Neural progenitor cell (in vitro differentiated cells): Measurements from ENCODE around the gene TEX2. TPM values are rescaled to one million over a fixed set of nuclear protein-coding genes. Genes with fewer than 3 reads are reported as not detected.
A peak's percentile ranks its signal among the peaks of the same experiment; 100 is the strongest.

Experiments used
- DNase-seq: peaks from one replicate; pipeline ENCODE4 v3.0.0-alpha.2; 2016; ENCODE audit warnings: low spot score
- H2AFZ ChIP-seq: fragments of 200-600 bp; sonication (generic); replicated peaks from 2 replicates; pipeline ENCODE4 v1.6.1; 2016; ENCODE audit warnings: antibody characterized with exemption
- H3F3A ChIP-seq: fragments of 200-600 bp; sonication (generic); 2 replicates; pipeline ENCODE4 v1.6.1; 2016; ENCODE audit warnings: antibody characterized with exemption, low read depth
- H3K27ac ChIP-seq: fragments of 200-600 bp; sonication (generic); 2 replicates; pipeline ENCODE4 v1.5.1; 2016; ENCODE audit warnings: mild to moderate bottlenecking
- H3K27me3 ChIP-seq: fragments of 200-600 bp; sonication (generic); 2 replicates; pipeline ENCODE4 v1.6.1; 2016; ENCODE audit warnings: mild to moderate bottlenecking, moderate library complexity
- H3K36me3 ChIP-seq: fragments of 200-600 bp; sonication (generic); 2 replicates; pipeline ENCODE4 v1.5.1; 2016
- H3K4me1 ChIP-seq: fragments of 200-600 bp; sonication (generic); 2 replicates; pipeline ENCODE4 v1.6.1; 2016; ENCODE audit warnings: mixed run types
- H3K4me2 ChIP-seq: fragments of 200-600 bp; sonication (generic); 2 replicates; pipeline ENCODE4 v1.6.1; 2016
- H3K4me3 ChIP-seq: fragments of 200-600 bp; sonication (generic); 2 replicates; pipeline ENCODE4 v1.5.1; 2016
- H3K79me2 ChIP-seq: fragments of 200-600 bp; sonication (generic); 2 replicates; pipeline ENCODE4 v1.6.1; 2016; ENCODE audit warnings: low read depth
- H3K9ac ChIP-seq: fragments of 200-600 bp; sonication (generic); 2 replicates; pipeline ENCODE4 v1.6.1; 2016
- H3K9me3 ChIP-seq: fragments of 200-600 bp; sonication (generic); 2 replicates; pipeline ENCODE4 v1.5.1; 2016; ENCODE audit warnings: low read depth
- H4K20me1 ChIP-seq: fragments of 200-600 bp; sonication (generic); 2 replicates; pipeline ENCODE4 v1.6.1; 2016; ENCODE audit warnings: low read depth
- H3K27ac Mint-ChIP-seq: 3 replicates; pipeline ENCODE4 v1.8.0; 2021; ENCODE audit warnings: mixed read lengths
- H3K27me3 Mint-ChIP-seq: 2 replicates; pipeline ENCODE4 v1.8.0; 2022; ENCODE audit warnings: low read depth, mild to moderate bottlenecking, inconsistent platforms, moderate library complexity, mixed read lengths; ENCODE audit not compliant: insufficient read depth
- H3K36me3 Mint-ChIP-seq: 3 replicates; pipeline ENCODE4 v1.8.0; 2021; ENCODE audit warnings: mixed read lengths
- H3K4me1 Mint-ChIP-seq: 3 replicates; pipeline ENCODE4 v1.8.0; 2021; ENCODE audit warnings: mixed read lengths
- H3K4me3 Mint-ChIP-seq: 3 replicates; pipeline ENCODE4 v1.8.0; 2021; ENCODE audit warnings: mild to moderate bottlenecking, moderate library complexity, mixed read lengths
- H3K9me3 Mint-ChIP-seq: 3 replicates; pipeline ENCODE4 v1.8.0; 2020; ENCODE audit warnings: mixed read lengths
- EZH2 ChIP-seq: fragments of 200-600 bp; sonication (generic); IDR thresholded peaks from 2 replicates; pipeline ENCODE4 v1.6.1; 2017; ENCODE audit warnings: antibody characterized with exemption, mild to moderate bottlenecking, moderate library complexity
- EZH2phosphoT487 ChIP-seq: fragments of 200-600 bp; sonication (generic); IDR thresholded peaks from 2 replicates; pipeline ENCODE4 v1.6.1; 2017; ENCODE audit warnings: antibody characterized with exemption
- total RNA-seq: library from RNA; depleted of rRNA; stranded (reverse); fragments of >200 nt; gene quantifications from 2 replicates; pipeline ENCODE4 v1.2.3, GENCODE V29; 2015; ENCODE audit warnings: low replicate concordance
- TF ChIP-seq, protein P1 (sequence below): fragments of 200-600 bp; sonication (generic); IDR thresholded peaks from 2 replicates; pipeline ENCODE4 v1.5.1; 2017; ENCODE audit warnings: antibody characterized with exemption, mild to moderate bottlenecking

The TEX2 gene
- total RNA-seq, 1 donor from 2014 or later, result 10.6 TPM

DNA sequence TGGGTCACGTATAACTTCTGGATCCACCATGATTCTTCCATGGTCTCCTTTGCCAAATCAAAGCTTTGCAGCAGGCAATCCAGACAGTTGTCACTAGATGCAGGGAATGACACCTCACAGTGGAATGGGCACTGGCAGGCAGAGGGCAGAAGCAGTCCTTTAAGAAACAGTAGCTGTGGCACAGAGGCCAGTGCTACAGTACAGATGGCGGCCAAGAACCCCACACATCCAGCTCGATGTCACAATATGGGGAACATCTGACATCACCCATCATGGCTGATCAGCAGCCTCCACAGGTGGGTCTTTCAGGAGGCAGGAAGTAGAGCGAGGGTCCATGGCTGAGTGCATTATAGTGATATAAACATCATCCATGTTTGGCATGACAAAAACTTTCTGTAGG lies 114.4 kb downstream of the TEX2 start:
- H3K36me3 ChIP-seq, result peaks cover 5% of the 10 kb centered on the region
- H3F3A ChIP-seq, result peaks cover 37% of the 10 kb centered on the region
- TF ChIP-seq EZH2phosphoT487 (no peak), EZH2 (no peak)
- TF ChIP-seq, protein P1, sequence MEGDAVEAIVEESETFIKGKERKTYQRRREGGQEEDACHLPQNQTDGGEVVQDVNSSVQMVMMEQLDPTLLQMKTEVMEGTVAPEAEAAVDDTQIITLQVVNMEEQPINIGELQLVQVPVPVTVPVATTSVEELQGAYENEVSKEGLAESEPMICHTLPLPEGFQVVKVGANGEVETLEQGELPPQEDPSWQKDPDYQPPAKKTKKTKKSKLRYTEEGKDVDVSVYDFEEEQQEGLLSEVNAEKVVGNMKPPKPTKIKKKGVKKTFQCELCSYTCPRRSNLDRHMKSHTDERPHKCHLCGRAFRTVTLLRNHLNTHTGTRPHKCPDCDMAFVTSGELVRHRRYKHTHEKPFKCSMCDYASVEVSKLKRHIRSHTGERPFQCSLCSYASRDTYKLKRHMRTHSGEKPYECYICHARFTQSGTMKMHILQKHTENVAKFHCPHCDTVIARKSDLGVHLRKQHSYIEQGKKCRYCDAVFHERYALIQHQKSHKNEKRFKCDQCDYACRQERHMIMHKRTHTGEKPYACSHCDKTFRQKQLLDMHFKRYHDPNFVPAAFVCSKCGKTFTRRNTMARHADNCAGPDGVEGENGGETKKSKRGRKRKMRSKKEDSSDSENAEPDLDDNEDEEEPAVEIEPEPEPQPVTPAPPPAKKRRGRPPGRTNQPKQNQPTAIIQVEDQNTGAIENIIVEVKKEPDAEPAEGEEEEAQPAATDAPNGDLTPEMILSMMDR, result no peak
- no peak overlapping the region for H3K4me3 ChIP-seq
- no peak overlapping the region for H3K27ac ChIP-seq
- H3K27ac Mint-ChIP-seq, result no peak overlapping the region
- H3K36me3 Mint-ChIP-seq, result peaks cover 25% of the 10 kb centered on the region
- H3K9me3 ChIP-seq, result no peaks in the 10 kb centered on the region
- peaks cover 20% of the 10 kb centered on the region for H3K79me2 ChIP-seq
- no peak overlapping the region for H3K4me2 ChIP-seq
- H2AFZ ChIP-seq, result no peak overlapping the region
- no peaks in the 10 kb centered on the region for H3K27me3 Mint-ChIP-seq
- DNase-seq, result no peak
- H3K4me1 ChIP-seq, result peaks cover 13% of the 10 kb centered on the region
- H3K4me3 Mint-ChIP-seq, result no peak overlapping the region
- H4K20me1 ChIP-seq, result peaks cover 21% of the 10 kb centered on the region
- no peaks in the 10 kb centered on the region for H3K9me3 Mint-ChIP-seq
- H3K27me3 ChIP-seq, result no peaks in the 10 kb centered on the region
- H3K9ac ChIP-seq, result no peak overlapping the region
- H3K4me1 Mint-ChIP-seq, result peaks cover 20% of the 10 kb centered on the region

DNA sequence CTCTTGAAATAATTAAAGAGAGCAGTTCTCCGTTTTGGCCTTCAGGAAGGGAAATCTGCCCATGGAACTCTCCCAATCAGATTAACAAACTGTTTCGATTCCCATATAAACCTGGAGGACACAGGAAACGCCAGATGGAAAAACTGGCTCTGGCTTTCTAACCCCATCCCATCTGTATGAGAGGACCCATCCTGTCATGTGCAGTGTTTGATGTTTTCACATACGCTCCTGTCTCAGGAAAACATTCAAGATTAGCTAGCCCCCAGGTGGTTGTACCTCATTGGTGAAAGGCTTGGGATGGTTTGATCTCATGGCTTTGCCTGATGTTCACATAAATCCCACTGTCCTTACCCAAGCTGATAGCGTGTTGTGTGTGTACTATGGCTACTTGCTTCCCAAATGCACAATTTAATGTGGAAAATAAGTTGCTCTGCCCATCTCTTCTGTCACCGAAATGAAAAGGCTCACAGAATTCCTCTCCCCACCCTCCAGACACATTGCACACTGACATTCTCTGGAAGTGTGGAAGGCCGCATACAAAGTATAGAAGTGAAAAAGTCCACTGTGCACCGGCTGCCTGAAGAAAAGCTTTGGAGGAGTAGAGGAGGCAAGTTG lies 114.9 kb downstream of the TEX2 start:
- no peak overlapping the region for H3K4me3 ChIP-seq
- H3K27me3 Mint-ChIP-seq, result no peaks in the 10 kb centered on the region
- peaks cover 5% of the 10 kb centered on the region for H3K36me3 ChIP-seq
- peaks cover 21% of the 10 kb centered on the region for H4K20me1 ChIP-seq
- no peaks in the 10 kb centered on the region for H3K9me3 Mint-ChIP-seq
- peaks cover 20% of the 10 kb centered on the region for H3K79me2 ChIP-seq
- no peak for TF ChIP-seq EZH2phosphoT487
- TF ChIP-seq, protein P1, result no peak
- no peak for TF ChIP-seq EZH2
- no peaks in the 10 kb centered on the region for H3K9me3 ChIP-seq
- no peak overlapping the region for H3K27ac Mint-ChIP-seq
- peaks cover 20% of the 10 kb centered on the region for H3K4me1 Mint-ChIP-seq
- peaks cover 37% of the 10 kb centered on the region for H3F3A ChIP-seq
- H3K4me1 ChIP-seq, result peaks cover 13% of the 10 kb centered on the region
- peaks cover 25% of the 10 kb centered on the region for H3K36me3 Mint-ChIP-seq
- H3K4me2 ChIP-seq, result peak overlapping the region; percentile 89
- no peak overlapping the region for H3K9ac ChIP-seq
- no peak overlapping the region for H3K27ac ChIP-seq
- H2AFZ ChIP-seq, result no peak overlapping the region
- no peaks in the 10 kb centered on the region for H3K27me3 ChIP-seq
- no peak for DNase-seq
- H3K4me3 Mint-ChIP-seq, result peak overlapping the region; percentile 52

DNA sequence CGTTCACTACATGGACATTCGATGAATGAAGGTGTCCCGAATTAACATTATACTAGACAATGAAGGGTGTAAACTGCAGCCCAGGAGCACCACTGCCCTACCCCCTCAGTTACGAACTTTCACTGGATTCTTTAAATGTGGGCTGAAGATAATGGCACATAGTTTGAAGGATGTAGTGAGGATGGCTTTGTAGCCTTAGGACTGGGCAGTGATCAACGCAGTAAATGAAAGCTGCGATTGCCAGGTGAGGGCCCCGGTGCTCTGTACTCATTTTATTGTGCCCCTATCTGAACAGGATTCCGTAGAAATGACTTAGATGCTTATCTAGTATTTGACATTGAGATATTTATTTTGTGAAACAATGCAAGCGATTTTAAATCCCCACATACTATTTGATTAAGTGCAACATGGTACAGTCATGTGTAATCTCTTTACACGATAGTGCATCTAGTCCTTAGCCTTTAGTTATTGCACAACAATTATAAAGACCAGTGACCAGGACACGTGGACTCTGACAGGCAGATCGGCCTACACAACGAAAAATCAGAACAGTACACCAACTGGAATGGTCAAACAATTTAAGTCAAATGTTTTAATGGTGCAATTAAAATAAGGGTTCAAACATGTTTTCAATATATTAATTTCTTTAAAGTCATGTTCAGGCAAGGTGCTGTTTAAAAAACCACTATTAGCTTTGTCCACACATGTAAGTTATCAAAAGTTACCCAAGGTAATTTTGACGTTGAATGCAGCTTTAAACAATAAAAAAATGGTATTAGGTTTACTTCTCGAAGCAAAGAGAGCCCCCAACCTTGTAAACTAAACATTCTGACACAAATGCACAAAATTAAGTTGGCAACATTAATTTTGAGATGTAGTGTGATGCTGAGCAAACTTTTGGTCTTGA lies 115.7 kb downstream of the TEX2 start:
- peaks cover 20% of the 10 kb centered on the region for H3K79me2 ChIP-seq
- H3K36me3 Mint-ChIP-seq, result peaks cover 17% of the 10 kb centered on the region
- no peaks in the 10 kb centered on the region for H3K27me3 ChIP-seq
- no peak overlapping the region for H3K4me3 Mint-ChIP-seq
- H3K27ac ChIP-seq, result peak overlapping the region; percentile 51
- H4K20me1 ChIP-seq, result peaks cover 21% of the 10 kb centered on the region
- H2AFZ ChIP-seq, result no peak overlapping the region
- TF ChIP-seq EZH2phosphoT487 (no peak), EZH2 (no peak)
- TF ChIP-seq, protein P1, result no peak
- H3K4me3 ChIP-seq, result peak overlapping the region; percentile 64
- peaks cover 5% of the 10 kb centered on the region for H3K36me3 ChIP-seq
- H3F3A ChIP-seq, result peaks cover 37% of the 10 kb centered on the region
- no peak overlapping the region for H3K27ac Mint-ChIP-seq
- peaks cover 13% of the 10 kb centered on the region for H3K4me1 ChIP-seq
- no peaks in the 10 kb centered on the region for H3K27me3 Mint-ChIP-seq
- no peak overlapping the region for H3K9ac ChIP-seq
- H3K4me1 Mint-ChIP-seq, result peaks cover 20% of the 10 kb centered on the region
- no peaks in the 10 kb centered on the region for H3K9me3 Mint-ChIP-seq
- DNase-seq, result no peak
- H3K4me2 ChIP-seq, result peak overlapping the region; percentile 89
- H3K9me3 ChIP-seq, result no peaks in the 10 kb centered on the region
